Mucosa of stomach (tissue), 1 donor: ENCODE data around the gene TOPAZ1.

ENCODE experiments used
- H3K27me3 ChIP-seq: one replicate; pipeline ENCODE4 v1.7.0; 2013; ENCODE audit warnings: mild to moderate bottlenecking, low read length; ENCODE audit not compliant: control insufficient read depth, insufficient read depth
- H3K36me3 ChIP-seq: one replicate; pipeline ENCODE4 v1.7.0; 2013; ENCODE audit warnings: low read length; ENCODE audit not compliant: control insufficient read depth, insufficient read depth
- H3K4me1 ChIP-seq: one replicate; pipeline ENCODE4 v1.7.0; 2013; ENCODE audit warnings: mild to moderate bottlenecking, low read length; ENCODE audit not compliant: control insufficient read depth, insufficient read depth
- H3K4me3 ChIP-seq: one replicate; pipeline ENCODE4 v1.7.0; 2013; ENCODE audit warnings: low read length
- H3K9ac ChIP-seq: one replicate; pipeline ENCODE4 v1.7.0; 2013; ENCODE audit warnings: mild to moderate bottlenecking, low read length, moderate library complexity
- H3K9me3 ChIP-seq: one replicate; pipeline ENCODE4 v1.7.0; 2013; ENCODE audit warnings: mild to moderate bottlenecking, low read length, moderate library complexity; ENCODE audit not compliant: control insufficient read depth
- donor health status: Pancreatic carcinoma.

Gene TOPAZ1

GRCh38 chr3:44309500-44309899 is 67.8 kb downstream of the TOPAZ1 start:
- no peaks in the 10 kb centered on the region for H3K9me3 ChIP-seq
- H3K4me1 ChIP-seq: no peaks in the 10 kb centered on the region
- H3K27me3 ChIP-seq: no peaks in the 10 kb centered on the region
- no peak overlapping the region for H3K4me3 ChIP-seq
- no peak overlapping the region for H3K9ac ChIP-seq
- H3K36me3 ChIP-seq: no peaks in the 10 kb centered on the region

- Histone ChIP-seq H3K9ac (no peak overlapping the region), H3K27me3 (no peaks in the 10 kb centered on the region), H3K9me3 (no peaks in the 10 kb centered on the region), H3K4me3 (no peak overlapping the region), H3K36me3 (no peaks in the 10 kb centered on the region), H3K4me1 (peaks cover 9% of the 10 kb centered on the region)
These were observed 77.2 kb downstream of the TOPAZ1 start for GRCh38 chr3:44318891-44319311.

GRCh38 chr3:44321335-44321734 is 79.6 kb downstream of the TOPAZ1 start:
- Histone ChIP-seq H3K4me3 (no peak overlapping the region), H3K9me3 (no peaks in the 10 kb centered on the region), H3K9ac (no peak overlapping the region), H3K36me3 (no peaks in the 10 kb centered on the region), H3K4me1 (peaks cover 9% of the 10 kb centered on the region), H3K27me3 (no peaks in the 10 kb centered on the region)

GRCh38 chr3:44323341-44323955 is 81.8 kb downstream of the TOPAZ1 start:
- H3K36me3 ChIP-seq: no peaks in the 10 kb centered on the region
- H3K4me3 ChIP-seq: no peak overlapping the region
- H3K27me3 ChIP-seq: no peaks in the 10 kb centered on the region
- H3K4me1 ChIP-seq: peaks cover 9% of the 10 kb centered on the region
- H3K9ac ChIP-seq: no peak overlapping the region
- no peaks in the 10 kb centered on the region for H3K9me3 ChIP-seq

- Histone ChIP-seq H3K4me3 (no peak overlapping the region), H3K9ac (no peak overlapping the region), H3K36me3 (no peaks in the 10 kb centered on the region), H3K4me1 (peaks cover 9% of the 10 kb centered on the region), H3K9me3 (no peaks in the 10 kb centered on the region), H3K27me3 (no peaks in the 10 kb centered on the region)
These were observed 82.9 kb downstream of the TOPAZ1 start for GRCh38 chr3:44324584-44324983.

GRCh38 chr3:44326019-44326418 is 84.3 kb downstream of the TOPAZ1 start:
- peaks cover 9% of the 10 kb centered on the region for H3K4me1 ChIP-seq
- no peaks in the 10 kb centered on the region for H3K36me3 ChIP-seq
- no peak overlapping the region for H3K9ac ChIP-seq
- no peaks in the 10 kb centered on the region for H3K27me3 ChIP-seq
- H3K4me3 ChIP-seq: no peak overlapping the region
- no peaks in the 10 kb centered on the region for H3K9me3 ChIP-seq

- H3K36me3 ChIP-seq: no peaks in the 10 kb centered on the region
- no peaks in the 10 kb centered on the region for H3K9me3 ChIP-seq
- H3K4me3 ChIP-seq: no peak overlapping the region
- peaks cover 9% of the 10 kb centered on the region for H3K4me1 ChIP-seq
- H3K27me3 ChIP-seq: no peaks in the 10 kb centered on the region
- H3K9ac ChIP-seq: no peak overlapping the region
These were observed 84.8 kb downstream of the TOPAZ1 start for GRCh38 chr3:44326515-44326914.

- Histone ChIP-seq H3K9ac (no peak overlapping the region), H3K4me1 (no peaks in the 10 kb centered on the region), H3K4me3 (no peak overlapping the region), H3K9me3 (no peaks in the 10 kb centered on the region), H3K27me3 (no peaks in the 10 kb centered on the region), H3K36me3 (no peaks in the 10 kb centered on the region)
These were observed 88.3 kb downstream of the TOPAZ1 start for GRCh38 chr3:44329946-44330345.

- no peaks in the 10 kb centered on the region for H3K36me3 ChIP-seq
- no peaks in the 10 kb centered on the region for H3K9me3 ChIP-seq
- H3K4me3 ChIP-seq: no peak overlapping the region
- H3K27me3 ChIP-seq: no peaks in the 10 kb centered on the region
- no peak overlapping the region for H3K9ac ChIP-seq
- H3K4me1 ChIP-seq: no peaks in the 10 kb centered on the region
These were observed 88.8 kb downstream of the TOPAZ1 start for GRCh38 chr3:44330444-44330843.

GRCh38 chr3:44334326-44334725 is 92.6 kb downstream of the TOPAZ1 start:
- Histone ChIP-seq H3K9me3 (no peaks in the 10 kb centered on the region), H3K9ac (no peak overlapping the region), H3K27me3 (no peaks in the 10 kb centered on the region), H3K4me3 (no peak overlapping the region), H3K36me3 (no peaks in the 10 kb centered on the region), H3K4me1 (peaks cover 6% of the 10 kb centered on the region)

GRCh38 chr3:44337248-44337785 is 95.6 kb downstream of the TOPAZ1 start:
- Histone ChIP-seq H3K27me3 (no peaks in the 10 kb centered on the region), H3K4me1 (peaks cover 16% of the 10 kb centered on the region), H3K9me3 (no peaks in the 10 kb centered on the region), H3K4me3 (peak overlapping the region; percentile 79), H3K36me3 (no peaks in the 10 kb centered on the region), H3K9ac (peak overlapping the region; percentile 95)

GRCh38 chr3:44338010-44338827 is 96.5 kb downstream of the TOPAZ1 start, which contains the start of gene TCAIM:
TCAIM (plus strand) TSS chr3:44338766; CDS start chr3:44354783, 16,017 bp downstream.
- no peaks in the 10 kb centered on the region for H3K9me3 ChIP-seq
- peak within 1 kb of the TSS; percentile 95 for H3K9ac ChIP-seq
- H3K4me3 ChIP-seq: peak within 1 kb of the TSS; percentile 79
- peaks cover 16% of the 10 kb centered on the region for H3K4me1 ChIP-seq
- no peaks in the 10 kb centered on the region for H3K27me3 ChIP-seq
- no peaks in the 10 kb centered on the region for H3K36me3 ChIP-seq
